H9 (cell line): ENCODE measurements around the gene TMEM132D. TPM values are rescaled to one million over a fixed set of nuclear protein-coding genes. Genes with fewer than 3 reads are reported as not detected.

Source experiments
- DNase-seq: peaks from one replicate; pipeline ENCODE4 v3.0.0-alpha.2; 2017
- H2AFZ ChIP-seq: one replicate; pipeline ENCODE4 v1.6.1; 2013; ENCODE audit warnings: mild to moderate bottlenecking, low read length, control low read depth, moderate library complexity
- H2AK5ac ChIP-seq: 2 replicates; pipeline ENCODE4 v1.6.1; 2013; ENCODE audit warnings: low read length, control low read depth, mixed read lengths; ENCODE audit not compliant: insufficient read length
- H2BK120ac ChIP-seq: one replicate; pipeline ENCODE4 v1.6.1; 2013; ENCODE audit warnings: low read depth, mild to moderate bottlenecking, low read length, control low read depth, inconsistent platforms; ENCODE audit not compliant: poor library complexity, severe bottlenecking
- H2BK12ac ChIP-seq: 2 replicates; pipeline ENCODE4 v1.6.1; 2013; ENCODE audit warnings: low read length, control low read depth, mixed read lengths, low read depth; ENCODE audit not compliant: insufficient read length
- H2BK15ac ChIP-seq: 2 replicates; pipeline ENCODE4 v1.6.1; 2013; ENCODE audit warnings: low read depth, low read length, control low read depth
- H2BK20ac ChIP-seq: one replicate; pipeline ENCODE4 v1.6.1; 2013; ENCODE audit warnings: low read depth, mild to moderate bottlenecking, low read length, control low read depth, inconsistent platforms; ENCODE audit not compliant: poor library complexity, severe bottlenecking
- H2BK5ac ChIP-seq: 2 replicates; pipeline ENCODE4 v1.6.1; 2013; ENCODE audit warnings: low read length, control low read depth, mixed read lengths; ENCODE audit not compliant: insufficient read length
- H3K14ac ChIP-seq: 2 replicates; pipeline ENCODE4 v1.6.1; 2013; ENCODE audit warnings: low read length, control low read depth; ENCODE audit not compliant: insufficient read depth
- H3K18ac ChIP-seq: 2 replicates; pipeline ENCODE4 v1.6.1; 2013; ENCODE audit warnings: low read depth, mild to moderate bottlenecking, mixed read lengths, low read length, control low read depth; ENCODE audit not compliant: insufficient read length
- H3K23ac ChIP-seq: 2 replicates; pipeline ENCODE4 v1.6.1; 2013; ENCODE audit warnings: low read length, control low read depth, mixed read lengths, low read depth; ENCODE audit not compliant: insufficient read length
- H3K23me2 ChIP-seq: 2 replicates; pipeline ENCODE4 v1.6.1; 2013; ENCODE audit warnings: low read depth, mild to moderate bottlenecking, mixed read lengths, low read length, control low read depth; ENCODE audit not compliant: insufficient read length, poor library complexity, severe bottlenecking
- H3K27ac ChIP-seq: 2 replicates; pipeline ENCODE4 v1.5.1; 2013; ENCODE audit warnings: low read length, control low read depth, mixed read lengths, low read depth; ENCODE audit not compliant: insufficient read length
- H3K27me3 ChIP-seq: 2 replicates; pipeline ENCODE4 v1.6.1; 2013; ENCODE audit warnings: low read length, control low read depth, inconsistent platforms; ENCODE audit not compliant: insufficient read depth
- H3K4ac ChIP-seq: 2 replicates; pipeline ENCODE4 v1.6.1; 2013; ENCODE audit warnings: low read depth, mild to moderate bottlenecking, control low read depth, inconsistent platforms, low read length, moderate library complexity
- H3K4me1 ChIP-seq: 2 replicates; pipeline ENCODE4 v1.6.1; 2013; ENCODE audit warnings: low read length, control low read depth, inconsistent platforms; ENCODE audit not compliant: insufficient read depth
- H3K4me2 ChIP-seq: 2 replicates; pipeline ENCODE4 v1.6.1; 2013; ENCODE audit warnings: low read length, control low read depth, mixed read lengths; ENCODE audit not compliant: insufficient read length, insufficient read depth
- H3K56ac ChIP-seq: 2 replicates; pipeline ENCODE4 v1.6.1; 2013; ENCODE audit warnings: low read depth, mild to moderate bottlenecking, mixed read lengths, low read length, control low read depth; ENCODE audit not compliant: insufficient read length
- H3K79me1 ChIP-seq: 2 replicates; pipeline ENCODE4 v1.6.1; 2013; ENCODE audit warnings: low read depth, mild to moderate bottlenecking, moderate library complexity, low read length, control low read depth, inconsistent platforms; ENCODE audit not compliant: insufficient read depth, poor library complexity, severe bottlenecking
- H3K79me2 ChIP-seq: 2 replicates; pipeline ENCODE4 v1.6.1; 2013; ENCODE audit warnings: low read length, control low read depth, inconsistent platforms; ENCODE audit not compliant: insufficient read depth
- H3K9ac ChIP-seq: 2 replicates; pipeline ENCODE4 v1.6.1; 2013; ENCODE audit warnings: low read length, control low read depth, mixed read lengths; ENCODE audit not compliant: insufficient read length; ENCODE audit errors: extremely low read depth
- H3K9me3 ChIP-seq: one replicate; pipeline ENCODE4 v1.6.1; 2013; ENCODE audit warnings: low read depth, low read length, inconsistent platforms; ENCODE audit not compliant: control insufficient read depth
- H3T11ph ChIP-seq: one replicate; pipeline ENCODE4 v1.6.1; 2013; ENCODE audit warnings: mild to moderate bottlenecking, low read length, control low read depth, inconsistent platforms
- H4K20me1 ChIP-seq: one replicate; pipeline ENCODE4 v1.6.1; 2013; ENCODE audit not compliant: control insufficient read depth, insufficient read length, insufficient read depth
- H4K5ac ChIP-seq: 2 replicates; pipeline ENCODE4 v1.6.1; 2013; ENCODE audit warnings: low read depth, mild to moderate bottlenecking, mixed read lengths, low read length, control low read depth; ENCODE audit not compliant: insufficient read length
- H4K8ac ChIP-seq: replicated peaks from 2 replicates; pipeline ENCODE4 v1.6.1; 2013; ENCODE audit warnings: low read length, control low read depth, mixed read lengths, low read depth; ENCODE audit not compliant: insufficient read length
- H4K91ac ChIP-seq: 2 replicates; pipeline ENCODE4 v1.6.1; 2013; ENCODE audit warnings: low read depth, mild to moderate bottlenecking, moderate library complexity, mixed read lengths, low read length, control low read depth; ENCODE audit not compliant: insufficient read length
- H3K27ac Mint-ChIP-seq, 3 experiments: 2 replicates in 2 of 3; 3 replicates in 1 of 3; pipeline ENCODE4 v1.8.0; 2020 to 2021; ENCODE audit warnings: mixed read lengths in 3 of 3, mild to moderate bottlenecking in 1 of 3, moderate library complexity in 1 of 3
- H3K27me3 Mint-ChIP-seq: 2 replicates; pipeline ENCODE4 v1.8.0; 2021; ENCODE audit warnings: low read depth, mild to moderate bottlenecking, moderate library complexity, mixed read lengths
- H3K36me3 Mint-ChIP-seq, 3 experiments: 2 replicates in 2 of 3; 3 replicates in 1 of 3; pipeline ENCODE4 v1.8.0; 2020 to 2021; ENCODE audit warnings: low read depth in 3 of 3, mixed read lengths in 3 of 3; ENCODE audit not compliant: insufficient read depth in 1 of 3
- H3K4me1 Mint-ChIP-seq, 2 experiments: 2 replicates each; pipeline ENCODE4 v1.8.0; 2020; ENCODE audit warnings: mixed read lengths in 2 of 2
- H3K4me3 Mint-ChIP-seq, 2 experiments: 2 replicates in 1 of 2; 3 replicates in 1 of 2; pipeline ENCODE4 v1.8.0; 2020 to 2021; ENCODE audit warnings: mild to moderate bottlenecking in 2 of 2, mixed read lengths in 2 of 2, moderate library complexity in 1 of 2
- H3K9me3 Mint-ChIP-seq, 2 experiments: 2 replicates in 1 of 2; 3 replicates in 1 of 2; pipeline ENCODE4 v1.8.0; 2020; ENCODE audit warnings: mild to moderate bottlenecking in 2 of 2, mixed read lengths in 2 of 2, moderate library complexity in 1 of 2
- CTCF ChIP-seq: fragments of 200-600 bp; sonication (generic); conservative IDR thresholded peaks from 3 replicates; pipeline ENCODE4 v1.8.0; 2021; ENCODE audit warnings: antibody characterized with exemption, mild to moderate bottlenecking
- WGBS: extraction: QIAGEN DNeasy Blood & Tissue Kit; methylation state at CpG from one replicate; pipeline ENCODE4 v1.1.7; 2013; ENCODE audit warnings: missing lambda C conversion rate, low lambda C conversion rate, mixed read lengths; ENCODE audit not compliant: insufficient read length; ENCODE audit errors: extremely low coverage; 5-methylcytosine and 5-hydroxymethylcytosine counted together
- total RNA-seq: library from RNA; stranded (reverse); gene quantifications from 2 replicates; pipeline ENCODE4 v1.2.1, GENCODE V29; 2021

Gene TMEM132D
- total RNA-seq, 1 experiment from 2014 or later = 6.1 TPM

DNA sequence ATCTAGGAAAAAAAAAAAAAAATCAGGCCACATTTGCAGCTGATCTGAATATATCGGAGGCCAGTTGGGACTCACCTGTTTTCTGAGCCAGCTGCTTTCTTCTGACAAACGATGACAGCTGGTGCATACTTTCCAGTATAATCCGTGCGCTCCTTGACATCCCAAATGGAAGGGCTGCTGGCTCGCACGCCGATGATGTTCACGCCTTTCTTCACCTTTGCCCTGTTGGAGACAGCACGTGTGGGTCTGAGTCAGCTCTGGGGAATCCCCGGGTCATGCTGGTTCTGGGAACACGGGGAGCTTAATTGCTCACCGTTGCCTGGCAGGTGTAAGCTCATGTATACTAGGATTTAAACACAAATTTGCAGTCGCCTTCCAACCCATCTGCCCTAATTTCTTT, 372.8 kb downstream of the TMEM132D start:
- DNase-seq = peak; percentile 72

More for the DNA sequence above, 372.8 kb downstream of the TMEM132D start:
- H3K27ac Mint-ChIP-seq = no peak overlapping the region
- no CpG with 5 or more reads among the region's 13 CpGs for WGBS
- Histone ChIP-seq H3K79me2 (no peaks in the 10 kb centered on the region), H2BK15ac (no peak overlapping the region), H3K23ac (no peak overlapping the region), H4K8ac (no peak overlapping the region), H3K79me1 (no peaks in the 10 kb centered on the region), H4K20me1 (no peaks in the 10 kb centered on the region), H4K91ac (no peak overlapping the region), H3K14ac (no peak overlapping the region), H3K9me3 (no peaks in the 10 kb centered on the region), H2BK5ac (no peak overlapping the region), H4K5ac (no peak overlapping the region), H3K23me2 (no peaks in the 10 kb centered on the region), H3K4ac (no peak overlapping the region), H2AFZ (no peak overlapping the region), H3K4me1 (peaks cover 3% of the 10 kb centered on the region; the same call in 1 of the 2 replicates), H3K56ac (no peak overlapping the region), H2AK5ac (no peak overlapping the region), H3T11ph (no peak overlapping the region), H3K4me2 (no peak overlapping the region), H3K9ac (no peak overlapping the region), H3K27ac (no peak overlapping the region), H2BK120ac (no peak overlapping the region), H2BK12ac (no peak overlapping the region), H2BK20ac (no peak overlapping the region), H3K27me3 (no peaks in the 10 kb centered on the region), H3K18ac (no peak overlapping the region)
- no peak for TF ChIP-seq CTCF
- no peaks in the 10 kb centered on the region for H3K27me3 Mint-ChIP-seq
- H3K4me3 Mint-ChIP-seq = no peak overlapping the region
- H3K4me1 Mint-ChIP-seq = peaks cover 21 to 32% of the 10 kb centered on the region in 2 experiments
- no peaks in the 10 kb centered on the region for H3K9me3 Mint-ChIP-seq
- no peaks in the 10 kb centered on the region; a peak in 1 of 7 replicates for H3K36me3 Mint-ChIP-seq
